22Rv1 (cell line): Measurements from ENCODE around the gene MFN2.

Experiments used
- ZFX ChIP-seq: fragments of 450-650 bp; IDR thresholded peaks from 2 replicates; pipeline ENCODE4 v1.6.1; 2017; ENCODE audit warnings: antibody characterized with exemption, borderline replicate concordance
- TF ChIP-seq, protein P1 (sequence below): fragments of 450-650 bp; IDR thresholded peaks from 2 replicates; pipeline ENCODE4 v1.5.1; 2017; ENCODE audit warnings: mild to moderate bottlenecking

DNA sequence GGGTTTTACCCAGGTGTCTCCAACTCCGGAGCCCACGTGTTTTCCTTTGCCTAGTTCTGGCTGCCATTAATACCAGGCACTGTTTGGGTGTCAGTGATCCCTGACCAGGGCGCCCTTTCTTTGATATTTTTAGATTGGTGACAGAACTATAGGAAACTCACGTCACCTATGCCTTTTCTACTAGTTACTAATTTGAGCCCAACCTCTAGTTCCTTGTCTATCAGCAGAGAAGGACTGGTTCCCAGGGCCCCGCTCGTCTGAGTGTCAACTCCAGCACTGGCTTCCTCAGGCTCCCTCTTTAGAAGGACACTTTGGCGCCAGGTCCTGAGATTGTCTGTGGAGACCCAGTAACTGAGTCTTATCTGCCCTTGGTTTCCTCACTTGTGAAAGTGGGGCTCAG, 9.4 kb downstream of the MFN2 start:
- TF ChIP-seq, protein P1, sequence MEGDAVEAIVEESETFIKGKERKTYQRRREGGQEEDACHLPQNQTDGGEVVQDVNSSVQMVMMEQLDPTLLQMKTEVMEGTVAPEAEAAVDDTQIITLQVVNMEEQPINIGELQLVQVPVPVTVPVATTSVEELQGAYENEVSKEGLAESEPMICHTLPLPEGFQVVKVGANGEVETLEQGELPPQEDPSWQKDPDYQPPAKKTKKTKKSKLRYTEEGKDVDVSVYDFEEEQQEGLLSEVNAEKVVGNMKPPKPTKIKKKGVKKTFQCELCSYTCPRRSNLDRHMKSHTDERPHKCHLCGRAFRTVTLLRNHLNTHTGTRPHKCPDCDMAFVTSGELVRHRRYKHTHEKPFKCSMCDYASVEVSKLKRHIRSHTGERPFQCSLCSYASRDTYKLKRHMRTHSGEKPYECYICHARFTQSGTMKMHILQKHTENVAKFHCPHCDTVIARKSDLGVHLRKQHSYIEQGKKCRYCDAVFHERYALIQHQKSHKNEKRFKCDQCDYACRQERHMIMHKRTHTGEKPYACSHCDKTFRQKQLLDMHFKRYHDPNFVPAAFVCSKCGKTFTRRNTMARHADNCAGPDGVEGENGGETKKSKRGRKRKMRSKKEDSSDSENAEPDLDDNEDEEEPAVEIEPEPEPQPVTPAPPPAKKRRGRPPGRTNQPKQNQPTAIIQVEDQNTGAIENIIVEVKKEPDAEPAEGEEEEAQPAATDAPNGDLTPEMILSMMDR, result no peak
- no peak for TF ChIP-seq ZFX
